ENCODE data around the gene SMC3. TPM values are rescaled to one million over a fixed set of nuclear protein-coding genes. Genes with fewer than 3 reads are reported as not detected.
"Not testable (repeated sequence)": the region's sequence is repeated elsewhere in the genome, so short reads cannot be mapped to it uniquely, and the experiment has no call there.

Gene SMC3
- total RNA-seq, 2 experiments from 2014 or later = 46.8 to 48.0 TPM

DNA sequence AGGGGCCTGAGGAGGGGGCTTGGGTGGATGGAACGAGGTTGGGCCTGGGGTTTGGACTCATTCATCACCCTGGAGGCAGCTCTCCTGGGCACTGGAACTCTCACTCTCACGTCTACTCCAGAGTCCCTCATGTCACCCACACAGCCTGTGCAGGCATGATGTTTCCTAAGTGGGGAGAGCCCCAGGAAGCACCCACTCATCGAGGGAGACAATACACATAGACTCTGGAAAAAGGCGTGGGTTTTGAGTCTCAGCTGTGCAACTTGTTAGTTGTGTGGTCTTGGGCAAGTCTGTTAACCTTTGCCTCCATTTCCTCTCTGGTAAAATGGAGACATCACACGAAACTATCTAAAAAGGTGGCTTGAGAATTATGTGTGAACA lies 50.7 kb downstream of the SMC3 start:
- no peak overlapping the region for H3K4me3 Mint-ChIP-seq

GRCh38 chr10:110619514-110620397 lies 52.3 kb downstream of the SMC3 start:
- ATAC-seq (ENCODE audit: poor library complexity) (no peak), DNase-seq (no peak)
- Histone ChIP-seq H3K9me3 (ENCODE audit: control insufficient read depth in 1 of 2, insufficient read depth in 1 of 2, low read length in 2 of 2) (no peaks in the 10 kb centered on the region), H3K27ac (ENCODE audit: low read depth in 1 of 2, low read length in 2 of 2) (no peak overlapping the region), H3K36me3 (ENCODE audit: insufficient read depth, low read length) (no peaks in the 10 kb centered on the region), H3K27me3 (ENCODE audit: control insufficient read depth in 1 of 2, insufficient read depth in 2 of 2, low read length in 2 of 2) (no peaks in the 10 kb centered on the region), H3K4me1 (ENCODE audit: insufficient read depth, low read length) (peaks cover 11% of the 10 kb centered on the region), H3K4me3 (ENCODE audit: low read length) (no peak overlapping the region)
- H3K4me3 Mint-ChIP-seq = no peak overlapping the region
- H3K27me3 Mint-ChIP-seq = no peaks in the 10 kb centered on the region
- TF ChIP-seq, protein P1, sequence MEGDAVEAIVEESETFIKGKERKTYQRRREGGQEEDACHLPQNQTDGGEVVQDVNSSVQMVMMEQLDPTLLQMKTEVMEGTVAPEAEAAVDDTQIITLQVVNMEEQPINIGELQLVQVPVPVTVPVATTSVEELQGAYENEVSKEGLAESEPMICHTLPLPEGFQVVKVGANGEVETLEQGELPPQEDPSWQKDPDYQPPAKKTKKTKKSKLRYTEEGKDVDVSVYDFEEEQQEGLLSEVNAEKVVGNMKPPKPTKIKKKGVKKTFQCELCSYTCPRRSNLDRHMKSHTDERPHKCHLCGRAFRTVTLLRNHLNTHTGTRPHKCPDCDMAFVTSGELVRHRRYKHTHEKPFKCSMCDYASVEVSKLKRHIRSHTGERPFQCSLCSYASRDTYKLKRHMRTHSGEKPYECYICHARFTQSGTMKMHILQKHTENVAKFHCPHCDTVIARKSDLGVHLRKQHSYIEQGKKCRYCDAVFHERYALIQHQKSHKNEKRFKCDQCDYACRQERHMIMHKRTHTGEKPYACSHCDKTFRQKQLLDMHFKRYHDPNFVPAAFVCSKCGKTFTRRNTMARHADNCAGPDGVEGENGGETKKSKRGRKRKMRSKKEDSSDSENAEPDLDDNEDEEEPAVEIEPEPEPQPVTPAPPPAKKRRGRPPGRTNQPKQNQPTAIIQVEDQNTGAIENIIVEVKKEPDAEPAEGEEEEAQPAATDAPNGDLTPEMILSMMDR (IDR thresholded peaks at IDR 0.05) = no peak
- peaks cover 10% of the 10 kb centered on the region for H3K4me1 Mint-ChIP-seq (ENCODE audit: low read depth)
- H3K9me3 Mint-ChIP-seq = no peaks in the 10 kb centered on the region
- no peak overlapping the region for H3K27ac Mint-ChIP-seq
- intact Hi-C loops (cut with DNase I, micrococcal nuclease) = loop anchor here (10.0 kb wide), 5 partner anchors 125 to 1695 kb away; no protein-coding TSS in a partner anchor
- ChIA-PET POLR2A (no interaction called here), CTCF (interaction anchor here (0.6 kb wide), 1 partner anchor 24 kb away, joined by 5 read pairs; no protein-coding TSS in a partner anchor)
- no peaks in the 10 kb centered on the region for H3K36me3 Mint-ChIP-seq (ENCODE audit: low read depth)

More for the DNA sequence above, 50.7 kb downstream of the SMC3 start:
- Mint-ChIP-seq H3K4me1 (ENCODE audit: low read depth) (peaks cover 10% of the 10 kb centered on the region), H3K27me3 (no peaks in the 10 kb centered on the region), H3K27ac (no peak overlapping the region), H3K9me3 (no peaks in the 10 kb centered on the region), H3K36me3 (ENCODE audit: low read depth) (no peaks in the 10 kb centered on the region)
- H3K27me3 ChIP-seq (ENCODE audit: control insufficient read depth in 1 of 2, insufficient read depth in 2 of 2, low read length in 2 of 2) = no peaks in the 10 kb centered on the region
- no peak overlapping the region for H3K4me3 ChIP-seq (ENCODE audit: low read length)
- ChIA-PET POLR2A (no interaction called here), CTCF (no interaction called here)
- no peaks in the 10 kb centered on the region for H3K36me3 ChIP-seq (ENCODE audit: insufficient read depth, low read length)
- intact Hi-C loops (cut with DNase I, micrococcal nuclease) = loop anchor here (10.0 kb wide), 5 partner anchors 127 to 1697 kb away; no protein-coding TSS in a partner anchor
- H3K27ac ChIP-seq (ENCODE audit: low read depth in 1 of 2, low read length in 2 of 2) = no peak overlapping the region
- H3K9me3 ChIP-seq (ENCODE audit: control insufficient read depth in 1 of 2, insufficient read depth in 1 of 2, low read length in 2 of 2) = no peaks in the 10 kb centered on the region
- DNase-seq = no peak
- no peak for ATAC-seq (ENCODE audit: poor library complexity)
- TF ChIP-seq, protein P1 (IDR thresholded peaks at IDR 0.05) = no peak
- H3K4me1 ChIP-seq (ENCODE audit: insufficient read depth, low read length) = peaks cover 11% of the 10 kb centered on the region

GRCh38 chr10:110620398-110620719 lies 52.9 kb downstream of the SMC3 start:
- peaks cover 11% of the 10 kb centered on the region for H3K4me1 ChIP-seq (ENCODE audit: insufficient read depth, low read length)
- intact Hi-C loops (cut with DNase I, micrococcal nuclease) = no loop called here
- CTCF ChIA-PET = no interaction called here
- no peak overlapping the region for H3K4me3 ChIP-seq (ENCODE audit: low read length)
- POLR2A ChIA-PET = no interaction called here
- no peaks in the 10 kb centered on the region for H3K36me3 ChIP-seq (ENCODE audit: insufficient read depth, low read length)
- no peak overlapping the region for H3K27ac Mint-ChIP-seq
- H3K27me3 Mint-ChIP-seq = no peaks in the 10 kb centered on the region
- DNase-seq (no peak), ATAC-seq (ENCODE audit: poor library complexity) (no peak)
- no peaks in the 10 kb centered on the region for H3K27me3 ChIP-seq (ENCODE audit: control insufficient read depth in 1 of 2, insufficient read depth in 2 of 2, low read length in 2 of 2)
- no peaks in the 10 kb centered on the region for H3K36me3 Mint-ChIP-seq (ENCODE audit: low read depth)
- H3K27ac ChIP-seq (ENCODE audit: low read depth in 1 of 2, low read length in 2 of 2) = no peak overlapping the region
- no peaks in the 10 kb centered on the region for H3K9me3 ChIP-seq (ENCODE audit: control insufficient read depth in 1 of 2, insufficient read depth in 1 of 2, low read length in 2 of 2)
- TF ChIP-seq, protein P1 (IDR thresholded peaks at IDR 0.05) = no peak
- no peak overlapping the region for H3K4me3 Mint-ChIP-seq
- H3K4me1 Mint-ChIP-seq (ENCODE audit: low read depth) = peaks cover 10% of the 10 kb centered on the region
- no peaks in the 10 kb centered on the region for H3K9me3 Mint-ChIP-seq

DNA sequence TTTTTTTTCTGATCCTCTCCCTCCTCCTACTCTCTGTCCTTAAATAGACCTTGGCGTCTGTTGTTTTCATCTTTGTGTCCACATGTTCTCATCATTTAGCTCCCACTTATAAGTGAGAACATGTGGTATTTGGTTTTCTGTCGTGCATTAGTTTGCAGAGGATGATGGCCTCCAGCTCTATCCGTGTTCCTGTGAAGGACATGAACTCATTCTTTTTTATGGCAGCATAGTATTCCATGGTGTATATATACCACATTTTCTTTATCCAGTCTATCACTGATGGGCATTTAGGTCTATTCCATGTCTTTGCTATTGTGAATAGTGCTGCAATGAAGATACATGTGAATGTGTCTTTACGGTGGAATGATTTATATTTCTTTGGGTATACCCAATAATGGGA lies 55.8 kb downstream of the SMC3 start:
- H3K4me1 Mint-ChIP-seq (ENCODE audit: low read depth); H3K27ac ChIP-seq (ENCODE audit: low read depth in 1 of 2, low read length in 2 of 2); H3K36me3 ChIP-seq (ENCODE audit: insufficient read depth, low read length); H3K27ac Mint-ChIP-seq; H3K9me3 Mint-ChIP-seq; H3K27me3 Mint-ChIP-seq; POLR2A ChIA-PET; intact Hi-C loops (cut with DNase I, micrococcal nuclease); H3K36me3 Mint-ChIP-seq (ENCODE audit: low read depth); H3K4me1 ChIP-seq (ENCODE audit: insufficient read depth, low read length); ATAC-seq (ENCODE audit: poor library complexity); H3K4me3 ChIP-seq (ENCODE audit: low read length); H3K9me3 ChIP-seq (ENCODE audit: control insufficient read depth in 1 of 2, insufficient read depth in 1 of 2, low read length in 2 of 2); DNase-seq; H3K27me3 ChIP-seq (ENCODE audit: control insufficient read depth in 1 of 2, insufficient read depth in 2 of 2, low read length in 2 of 2); H3K4me3 Mint-ChIP-seq: not testable (repeated sequence)
- CTCF ChIA-PET = interaction anchor here (1.6 kb wide), 1 partner anchor 12 kb away, joined by 4 read pairs; no protein-coding TSS in a partner anchor
